ENCODE results near the gene THADA.
A peak's percentile ranks its signal among the peaks of the same experiment; 100 is the strongest.

THADA gene

GRCh38 chr2:43437363-43437762, 158.5 kb downstream of the THADA start:
- Histone ChIP-seq H3K4me3 (no peak overlapping the region), H3K9ac (no peak overlapping the region), H4K20me1 (no peaks in the 10 kb centered on the region), H3K4me1 (no peaks in the 10 kb centered on the region), H3K4me2 (no peak overlapping the region), H3K36me3 (peaks cover 23% of the 10 kb centered on the region; the same call in 1 of the 2 replicates), H3K27ac (no peak overlapping the region), H3K9me3 (0 out of 2 replicates have a peak, but pooled peaks cover 5% of the 10 kb centered on the region), H3K27me3 (no peaks in the 10 kb centered on the region)
- TF ChIP-seq Cebpa-rat (IDR thresholded peaks at IDR 0.05), result no peak

GRCh38 chr2:43436431-43436830, 159.4 kb downstream of the THADA start:
- Histone ChIP-seq H3K27me3 (no peaks in the 10 kb centered on the region), H3K4me2 (no peak overlapping the region), H3K9me3 (0 out of 2 replicates have a peak, but pooled peaks cover 5% of the 10 kb centered on the region), H3K4me1 (no peaks in the 10 kb centered on the region), H3K9ac (no peak overlapping the region), H3K4me3 (no peak overlapping the region), H4K20me1 (no peaks in the 10 kb centered on the region), H3K36me3 (peaks cover 23% of the 10 kb centered on the region; the same call in 1 of the 2 replicates), H3K27ac (no peak overlapping the region)
- no peak for TF ChIP-seq Cebpa-rat (IDR thresholded peaks at IDR 0.05)

GRCh38 chr2:43435746-43436145, 160.1 kb downstream of the THADA start:
- Histone ChIP-seq H3K4me1 (no peaks in the 10 kb centered on the region), H3K9ac (no peak overlapping the region), H3K27me3 (no peaks in the 10 kb centered on the region), H3K27ac (no peak overlapping the region), H3K4me2 (no peak overlapping the region), H4K20me1 (no peaks in the 10 kb centered on the region), H3K36me3 (peaks cover 23% of the 10 kb centered on the region; the same call in 1 of the 2 replicates), H3K9me3 (0 out of 2 replicates have a peak, but pooled peaks cover 5% of the 10 kb centered on the region), H3K4me3 (no peak overlapping the region)
- no peak for TF ChIP-seq Cebpa-rat (IDR thresholded peaks at IDR 0.05)

GRCh38 chr2:43430489-43430888, 165.3 kb downstream of the THADA start:
- no peak for TF ChIP-seq Cebpa-rat (IDR thresholded peaks at IDR 0.05)
- Histone ChIP-seq H3K27me3 (no peaks in the 10 kb centered on the region), H4K20me1 (no peaks in the 10 kb centered on the region), H3K4me1 (peaks cover 19% of the 10 kb centered on the region), H3K36me3 (peaks cover 41% of the 10 kb centered on the region), H3K4me3 (no peak overlapping the region), H3K9me3 (0 out of 2 replicates have a peak, but pooled peaks cover 8% of the 10 kb centered on the region), H3K27ac (no peak overlapping the region), H3K9ac (no peak overlapping the region), H3K4me2 (no peak overlapping the region)

- H3K36me3 ChIP-seq, result peaks cover 35% of the 10 kb centered on the region
- H3K9ac ChIP-seq, result no peak overlapping the region
- TF ChIP-seq Cebpa-rat (IDR thresholded peaks at IDR 0.05), result no peak
- no peaks in the 10 kb centered on the region for H4K20me1 ChIP-seq
- no peak overlapping the region for H3K27ac ChIP-seq
- H3K27me3 ChIP-seq, result no peaks in the 10 kb centered on the region
- peaks cover 29% of the 10 kb centered on the region for H3K4me1 ChIP-seq
- H3K4me2 ChIP-seq, result no peak overlapping the region
- 0 out of 2 replicates have a peak, but pooled peaks cover 6% of the 10 kb centered on the region for H3K9me3 ChIP-seq
- no peak overlapping the region for H3K4me3 ChIP-seq
These were observed 166.5 kb downstream of the THADA start for GRCh38 chr2:43429369-43429768.

- Histone ChIP-seq H3K4me3 (no peak overlapping the region), H4K20me1 (no peaks in the 10 kb centered on the region), H3K9me3 (0 out of 2 replicates have a peak, but pooled peaks cover 3% of the 10 kb centered on the region), H3K27me3 (no peaks in the 10 kb centered on the region), H3K4me2 (peak overlapping the region; percentile 45), H3K4me1 (peaks cover 29% of the 10 kb centered on the region), H3K36me3 (peaks cover 41% of the 10 kb centered on the region), H3K9ac (no peak overlapping the region), H3K27ac (peak overlapping the region; percentile 19; the same call in 1 of the 2 replicates)
- no peak for TF ChIP-seq Cebpa-rat (IDR thresholded peaks at IDR 0.05)
These were observed 168.8 kb downstream of the THADA start for GRCh38 chr2:43427032-43427424.

GRCh38 chr2:43426305-43427031, 169.4 kb downstream of the THADA start:
- peak overlapping the region; percentile 45 for H3K4me2 ChIP-seq
- H3K36me3 ChIP-seq, result peaks cover 46% of the 10 kb centered on the region
- H4K20me1 ChIP-seq, result no peaks in the 10 kb centered on the region
- H3K27me3 ChIP-seq, result no peaks in the 10 kb centered on the region
- no peak for TF ChIP-seq Cebpa-rat (IDR thresholded peaks at IDR 0.05)
- no peak overlapping the region for H3K4me3 ChIP-seq
- H3K4me1 ChIP-seq, result peaks cover 29% of the 10 kb centered on the region
- peak overlapping the region; percentile 19; the same call in 1 of the 2 replicates for H3K27ac ChIP-seq
- no peak overlapping the region; the same call in 1 of the 2 replicates for H3K9ac ChIP-seq
- H3K9me3 ChIP-seq, result 0 out of 2 replicates have a peak, but pooled peaks cover 3% of the 10 kb centered on the region

- Histone ChIP-seq H3K4me2 (peak overlapping the region; percentile 45), H3K27me3 (no peaks in the 10 kb centered on the region), H3K4me1 (peaks cover 29% of the 10 kb centered on the region), H3K9me3 (0 out of 2 replicates have a peak, but pooled peaks cover 3% of the 10 kb centered on the region), H4K20me1 (no peaks in the 10 kb centered on the region), H3K27ac (no peak overlapping the region), H3K9ac (no peak overlapping the region), H3K36me3 (peaks cover 46% of the 10 kb centered on the region), H3K4me3 (no peak overlapping the region)
- TF ChIP-seq Cebpa-rat (IDR thresholded peaks at IDR 0.05), result no peak
These were observed 170.2 kb downstream of the THADA start for GRCh38 chr2:43425659-43426058.

GRCh38 chr2:43424262-43425207, 171.3 kb downstream of the THADA start:
- Histone ChIP-seq H3K4me1 (peaks cover 29% of the 10 kb centered on the region), H4K20me1 (no peaks in the 10 kb centered on the region), H3K4me2 (no peak overlapping the region), H3K9ac (no peak overlapping the region), H3K27ac (no peak overlapping the region), H3K27me3 (no peaks in the 10 kb centered on the region), H3K9me3 (0 out of 2 replicates have a peak, but pooled peaks cover 3% of the 10 kb centered on the region), H3K36me3 (peaks cover 46% of the 10 kb centered on the region), H3K4me3 (no peak overlapping the region)
- no peak for TF ChIP-seq Cebpa-rat (IDR thresholded peaks at IDR 0.05)

Measured in BLaER1 (cell line).